ENCODE data around the gene SNX3. TPM values are rescaled to one million over a fixed set of nuclear protein-coding genes. Genes with fewer than 3 reads are reported as not detected.
A peak's percentile ranks its signal among the peaks of the same experiment; 100 is the strongest.

Gene SNX3
- total RNA-seq, 1 donor from 2014 or later = 210 TPM

- no peak for DNase-seq (ENCODE audit: low spot score in 2 of 2)
- no peak for FAIRE-seq
Observed at GRCh38 chr6:108210556-108210955, 50.3 kb downstream of the SNX3 start.

- FAIRE-seq (no peak), DNase-seq (ENCODE audit: low spot score in 2 of 2) (no peak)
Observed at GRCh38 chr6:108209738-108210137, 51.1 kb downstream of the SNX3 start.

- FAIRE-seq (no peak), DNase-seq (ENCODE audit: low spot score in 2 of 2) (no peak)
Observed at GRCh38 chr6:108207013-108207412, 53.8 kb downstream of the SNX3 start.

- DNase-seq (ENCODE audit: low spot score in 2 of 2) (no peak), FAIRE-seq (no peak)
Observed at GRCh38 chr6:108203189-108204112, 57.4 kb downstream of the SNX3 start.

DNA sequence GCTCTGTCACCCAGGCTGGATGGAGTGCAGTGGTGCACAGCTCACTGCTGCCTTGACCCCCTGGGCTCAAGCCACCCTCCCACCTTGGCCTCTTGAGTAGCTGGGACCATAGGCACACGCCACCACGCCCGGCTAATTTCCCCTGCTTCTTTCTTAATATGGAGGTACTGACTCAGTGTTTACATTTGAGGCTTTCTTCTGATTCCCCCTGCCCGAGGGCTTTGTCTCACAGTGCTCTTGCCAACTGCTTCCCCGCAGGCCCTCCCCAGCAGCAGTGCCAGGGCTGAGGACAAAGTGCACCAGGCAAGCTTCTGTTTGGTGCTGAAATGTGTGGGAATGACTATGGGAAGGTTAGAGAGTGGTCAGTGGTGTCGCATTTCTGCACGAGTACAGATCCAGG lies 60.2 kb downstream of the SNX3 start:
- no peak for FAIRE-seq

DNA sequence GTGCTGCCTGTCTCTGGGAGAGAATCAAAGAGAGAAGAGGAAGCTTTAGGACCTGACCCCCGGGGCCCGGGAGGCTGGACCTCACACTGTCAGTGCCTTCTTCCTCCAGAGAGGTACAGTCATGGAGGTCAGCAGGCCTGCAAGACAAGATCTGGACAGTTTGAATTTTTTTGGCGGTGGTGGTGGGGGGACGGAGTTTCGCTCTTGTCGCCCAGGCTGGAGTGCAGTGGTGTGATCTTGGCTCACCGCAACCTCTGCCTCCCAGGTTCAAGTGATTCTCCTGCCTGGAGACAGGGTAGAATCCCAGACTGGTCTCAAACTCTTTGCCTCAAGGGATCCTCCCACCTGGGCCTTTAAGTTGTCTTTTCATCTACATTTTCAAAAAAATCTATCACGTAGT lies 60.7 kb downstream of the SNX3 start:
- DNase-seq (ENCODE audit: low spot score in 2 of 2) (no peak), FAIRE-seq (no peak)

More for the DNA sequence above, 60.2 kb downstream of the SNX3 start:
- DNase-seq (ENCODE audit: low spot score in 2 of 2) = no peak

GRCh38 chr6:108198761-108199498 lies 61.9 kb downstream of the SNX3 start:
- FAIRE-seq = no peak
- DNase-seq (ENCODE audit: low spot score in 2 of 2) = no peak

GRCh38 chr6:108195209-108195608 lies 65.6 kb downstream of the SNX3 start:
- DNase-seq (ENCODE audit: low spot score in 2 of 2) = no peak
- FAIRE-seq = no peak

- DNase-seq (ENCODE audit: low spot score in 2 of 2) (no peak), FAIRE-seq (no peak)
Observed at GRCh38 chr6:108194503-108194902, 66.3 kb downstream of the SNX3 start.

DNA sequence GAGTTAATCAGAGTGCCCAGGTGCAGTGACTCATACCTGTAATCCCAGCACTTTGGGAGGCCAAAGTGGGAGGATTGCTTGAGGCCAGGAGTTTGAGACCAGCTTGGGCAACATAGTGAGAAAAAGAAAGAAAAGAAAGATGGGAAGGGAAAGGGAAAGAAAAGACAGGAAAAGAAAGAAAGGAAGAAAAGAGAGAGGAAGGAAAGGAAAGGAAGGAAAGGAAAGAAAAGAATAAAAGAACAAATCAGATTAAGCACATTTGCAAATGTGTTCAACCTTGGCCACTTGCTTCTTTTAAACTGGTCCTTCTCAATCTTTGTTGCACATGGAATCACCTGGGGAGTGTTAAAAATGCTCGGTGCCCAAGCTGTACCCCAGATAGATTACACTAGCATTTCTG lies 67.0 kb downstream of the SNX3 start:
- FAIRE-seq = no peak
- DNase-seq (ENCODE audit: low spot score in 2 of 2) = no peak

GRCh38 chr6:108193131-108193530 lies 67.7 kb downstream of the SNX3 start:
- FAIRE-seq (no peak), DNase-seq (ENCODE audit: low spot score in 2 of 2) (no peak)

DNA sequence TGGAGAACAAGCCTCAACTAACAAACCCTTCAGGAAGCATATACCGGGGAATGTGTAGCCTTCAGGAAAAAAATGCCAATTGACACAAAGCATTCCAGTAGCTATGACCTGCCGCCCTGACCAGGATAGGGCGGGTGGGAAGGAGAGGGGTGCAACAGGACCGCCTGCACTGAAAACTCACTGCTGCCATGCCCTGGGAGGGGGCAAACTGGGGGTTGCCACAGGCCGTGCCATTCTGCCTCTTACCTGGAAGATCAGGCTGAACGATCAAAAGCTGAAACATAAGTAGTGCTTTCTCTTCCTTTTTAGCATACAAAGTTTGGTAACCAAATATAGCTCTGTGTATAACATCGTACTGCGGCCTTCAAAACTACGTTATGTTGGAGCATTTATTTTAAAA lies 73.3 kb downstream of the SNX3 start:
- DNase-seq (ENCODE audit: low spot score in 2 of 2) (no peak), FAIRE-seq (no peak)

GRCh38 chr6:108186226-108186625 lies 74.6 kb downstream of the SNX3 start:
- no peak for DNase-seq (ENCODE audit: low spot score in 2 of 2)
- no peak for FAIRE-seq

DNA sequence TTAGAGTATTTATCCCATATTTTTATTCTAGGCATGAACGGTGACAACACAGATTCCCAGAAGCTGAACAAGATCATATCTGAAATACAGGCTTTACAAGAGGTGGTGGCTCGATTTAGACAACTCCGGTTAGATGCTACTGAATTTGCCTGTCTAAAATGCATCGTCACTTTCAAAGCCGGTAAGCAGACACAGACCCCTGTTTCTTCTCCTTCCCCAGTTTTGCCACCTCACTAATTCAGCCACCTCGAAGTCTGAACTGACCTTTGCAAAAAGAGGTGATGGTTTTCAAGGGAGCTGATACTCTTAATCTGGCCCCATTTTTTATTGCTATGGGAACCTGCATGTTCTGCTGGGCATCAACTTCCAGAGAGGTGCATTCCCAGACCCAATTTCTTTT lies 80.1 kb downstream of the SNX3 start:
- FAIRE-seq (no peak), DNase-seq (ENCODE audit: low spot score in 2 of 2) (no peak)

- DNase-seq (ENCODE audit: low spot score in 2 of 2) (no peak), FAIRE-seq (no peak)
Observed at GRCh38 chr6:108180266-108180665, 80.6 kb downstream of the SNX3 start.

GRCh38 chr6:108179741-108180140 lies 81.1 kb downstream of the SNX3 start:
- DNase-seq (ENCODE audit: low spot score in 2 of 2) (no peak), FAIRE-seq (no peak)

DNA sequence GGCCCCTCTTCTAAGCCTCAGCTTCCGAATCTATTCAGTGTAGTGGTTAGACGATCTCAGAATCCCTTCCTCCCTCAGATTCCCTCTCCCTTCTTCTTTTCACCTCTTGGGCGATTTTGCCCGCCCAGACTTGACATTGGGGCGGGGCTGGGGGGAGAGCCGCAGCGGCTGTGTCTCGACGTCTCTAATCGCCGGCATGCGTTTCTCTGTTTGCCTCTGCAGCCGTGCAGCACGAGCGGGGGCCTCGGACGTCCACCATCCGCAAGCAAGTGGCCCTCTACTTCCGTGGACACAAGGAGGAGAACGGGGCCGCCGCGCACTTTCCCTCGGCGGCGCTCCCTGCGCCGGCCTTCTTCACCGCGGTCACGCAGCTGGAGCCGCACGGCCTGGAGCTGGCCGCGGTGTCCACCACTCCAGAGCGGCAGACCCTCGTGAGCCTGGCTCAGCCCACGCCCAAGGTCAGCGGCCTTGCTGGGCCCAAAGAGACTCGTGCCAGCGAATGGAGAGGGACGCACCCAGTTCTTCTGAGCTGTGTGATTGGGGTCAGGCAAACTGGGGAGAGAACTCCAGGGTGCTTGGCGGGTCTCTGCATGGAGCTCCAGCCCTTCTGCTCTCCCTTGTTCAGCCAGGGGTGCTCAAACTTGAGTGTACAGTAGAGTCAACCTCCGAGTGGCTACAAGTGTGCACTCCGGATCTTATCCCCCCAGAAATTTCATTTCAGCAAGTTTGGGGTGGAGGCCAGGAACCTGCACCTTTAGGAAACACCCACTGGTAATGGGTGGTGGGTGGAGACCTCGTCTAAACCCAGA lies 84.4 kb downstream of the SNX3 start:
- DNase-seq (ENCODE audit: low spot score in 2 of 2) (no peak), FAIRE-seq (no peak)

GRCh38 chr6:108175592-108176279 lies 85.1 kb downstream of the SNX3 start:
- peak in 1 of 2 donors; percentile 11 for DNase-seq (ENCODE audit: low spot score in 2 of 2)
- no peak for FAIRE-seq

GRCh38 chr6:108175176-108175591 lies 85.7 kb downstream of the SNX3 start:
- peak in 1 of 2 donors; percentile 8 for DNase-seq (ENCODE audit: low spot score in 2 of 2)
- no peak for FAIRE-seq
